Liver (tissue), 3 donors: Measurements from ENCODE around the gene CEBPG.

ENCODE experiments used
- ATF3 ChIP-seq: IDR thresholded peaks from 2 replicates; pipeline ENCODE4 v1.6.1; 2016; ENCODE audit warnings: antibody characterized with exemption
- CTCF ChIP-seq: fragments of 150-350 bp; IDR thresholded peaks from 2 replicates; pipeline ENCODE4 v1.5.1; 2017; ENCODE audit warnings: improper control_type of control experiment, low read depth, low read length; ENCODE audit not compliant: missing input control
- FOXA1 ChIP-seq: IDR thresholded peaks from 2 replicates; pipeline ENCODE4 v1.6.1; 2016; ENCODE audit warnings: antibody characterized with exemption
- GABPA ChIP-seq, 2 donors: IDR thresholded peaks in 1 of 2; conservative IDR thresholded peaks in 1 of 2; 2 replicates each; pipeline ENCODE4 v1.6.1; 2016; ENCODE audit warnings: antibody characterized with exemption in 2 of 2, mild to moderate bottlenecking in 1 of 2, moderate library complexity in 1 of 2
- JUND ChIP-seq, 2 donors: IDR thresholded peaks; 2 replicates each; pipeline ENCODE4 v1.6.1; 2016; ENCODE audit warnings: antibody characterized with exemption in 2 of 2
- MAX ChIP-seq: IDR thresholded peaks from 2 replicates; pipeline ENCODE4 v1.6.1; 2016; ENCODE audit warnings: antibody characterized with exemption
- RAD21 ChIP-seq, 2 donors: IDR thresholded peaks; 2 replicates each; pipeline ENCODE4 v1.6.1; 2016; ENCODE audit warnings: antibody characterized with exemption in 2 of 2, mild to moderate bottlenecking in 2 of 2
- REST ChIP-seq: IDR thresholded peaks from 2 replicates; pipeline ENCODE4 v1.6.1; 2016; ENCODE audit warnings: antibody characterized with exemption, mild to moderate bottlenecking
- RXRA ChIP-seq, 2 donors: IDR thresholded peaks; 2 replicates each; pipeline ENCODE4 v1.6.1; 2017 to 2018; ENCODE audit warnings: antibody characterized with exemption in 2 of 2, mild to moderate bottlenecking in 1 of 2
- SP1 ChIP-seq: IDR thresholded peaks from 2 replicates; pipeline ENCODE4 v1.6.1; 2018; ENCODE audit warnings: antibody characterized with exemption, mild to moderate bottlenecking
- YY1 ChIP-seq: IDR thresholded peaks from 2 replicates; pipeline ENCODE4 v1.6.1; 2016; ENCODE audit warnings: antibody characterized with exemption, mild to moderate bottlenecking
- ZBTB33 ChIP-seq: IDR thresholded peaks from 2 replicates; pipeline ENCODE4 v1.6.1; 2016; ENCODE audit warnings: antibody characterized with exemption
- donor health status: healthy.
- donor health status: healthy.

GRCh38 chr19:33362508-33363228, 10.8 kb upstream of the CEBPG start:
- no peak for TF ChIP-seq JUND (IDR thresholded peaks at IDR 0.05)
- TF ChIP-seq CTCF = no peak
- no peak for TF ChIP-seq ATF3
- no peak for TF ChIP-seq SP1
- no peak for TF ChIP-seq ZBTB33
- TF ChIP-seq YY1 = no peak
- TF ChIP-seq MAX = no peak
- no peak for TF ChIP-seq FOXA1
- TF ChIP-seq REST = no peak
- TF ChIP-seq RAD21 (IDR thresholded peaks at IDR 0.05) = no peak
- no peak for TF ChIP-seq RXRA (IDR thresholded peaks at IDR 0.05)
- no peak for TF ChIP-seq GABPA (IDR thresholded peaks at IDR 0.05 in 1 of 2, conservative IDR thresholded peaks at IDR 0.05 in 1 of 2)
